ENCODE results near the gene PSMB10.
A peak's percentile ranks its signal among the peaks of the same experiment; 100 is the strongest.

Gene PSMB10

GRCh38 chr16:67940446-67941089 lies 3.9 kb upstream of the PSMB10 start:
- H3K27ac ChIP-seq = peak overlapping the region; percentile 31; the same call in 1 of the 2 replicates
- TF ChIP-seq ZFX (IDR thresholded peaks at IDR 0.05; ENCODE audit: borderline replicate concordance) (no peak), CTCF (IDR thresholded peaks at IDR 0.05) (no peak)

- TF ChIP-seq CTCF (IDR thresholded peaks at IDR 0.05) = no peak
- no peak for TF ChIP-seq ZFX (IDR thresholded peaks at IDR 0.05; ENCODE audit: borderline replicate concordance)
- H3K27ac ChIP-seq = peak overlapping the region; percentile 39; the same call in 1 of the 2 replicates
Measured at GRCh38 chr16:67939507-67940445, 3.1 kb upstream of the PSMB10 start.

DNA sequence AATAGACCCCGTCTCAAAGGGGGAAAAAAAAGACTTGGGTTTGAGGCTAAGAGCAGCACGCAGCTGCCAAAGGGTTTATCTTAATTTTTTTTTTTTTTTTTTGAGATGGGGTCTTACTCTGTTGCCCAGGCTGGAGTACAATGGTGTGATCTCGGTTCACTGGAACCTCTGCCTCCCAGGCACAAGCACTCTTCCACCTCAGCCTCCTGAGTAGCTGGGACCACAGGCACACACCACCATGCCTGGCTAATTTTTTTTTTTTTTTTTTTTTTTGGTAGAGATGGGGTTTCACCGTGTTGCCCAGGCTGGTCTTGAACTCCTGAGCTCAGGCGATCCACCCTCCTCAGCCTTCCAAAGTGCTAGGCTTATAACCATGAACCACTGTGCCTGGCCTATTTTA lies 1.1 kb upstream of the PSMB10 start:
- H3K27ac ChIP-seq = peak overlapping the region; percentile 81

DNA sequence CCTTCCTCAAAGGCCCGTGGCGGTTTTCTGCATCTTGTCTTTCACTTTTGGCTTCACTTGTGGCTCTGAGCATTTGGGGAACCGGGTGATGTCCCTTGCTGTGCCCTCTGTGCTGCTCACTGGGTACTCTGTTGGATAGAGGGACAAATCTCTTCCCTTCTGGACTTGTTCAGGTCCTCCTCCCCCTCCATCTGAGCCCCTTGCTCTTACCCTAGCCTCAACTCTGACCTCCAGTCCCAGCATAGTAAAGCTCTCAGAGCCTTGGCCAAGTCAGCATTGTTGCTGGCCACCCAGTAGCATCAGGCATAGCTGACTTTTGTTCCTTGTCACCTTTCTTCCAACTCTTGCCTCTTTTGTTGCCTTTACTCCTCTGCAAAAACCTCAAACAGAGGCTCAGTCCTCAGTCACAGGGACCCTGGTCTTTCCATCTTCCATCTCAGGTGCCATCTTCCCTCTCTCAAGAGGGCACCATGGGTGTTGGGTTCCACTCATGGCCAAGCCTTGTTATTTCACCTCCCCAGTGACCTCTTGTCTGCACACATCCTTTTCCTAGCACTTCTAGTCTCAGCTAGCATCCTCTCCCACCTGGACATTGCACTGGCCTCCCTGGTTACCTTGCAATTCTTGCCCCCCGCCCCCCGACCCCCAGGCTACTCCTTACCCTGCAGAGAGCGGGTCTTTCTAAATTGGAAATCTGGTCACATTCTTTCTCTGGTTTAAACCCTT lies 393 bp upstream of the PSMB10 start:
- TF ChIP-seq CTCF (IDR thresholded peaks at IDR 0.05) = no peak
- H3K27ac ChIP-seq = peak overlapping the region; percentile 81

GRCh38 chr16:67935402-67936123 lies 1.1 kb downstream of the PSMB10 start:
- H3K27ac ChIP-seq = peak overlapping the region; percentile 81
- TF ChIP-seq CTCF (IDR thresholded peaks at IDR 0.05) = no peak
- TF ChIP-seq ZFX (IDR thresholded peaks at IDR 0.05; ENCODE audit: borderline replicate concordance) = no peak

- TF ChIP-seq ZFX (IDR thresholded peaks at IDR 0.05; ENCODE audit: borderline replicate concordance) (no peak), CTCF (IDR thresholded peaks at IDR 0.05) (no peak)
- H3K27ac ChIP-seq = peak overlapping the region; percentile 81
Measured at GRCh38 chr16:67935101-67935401, 1.6 kb downstream of the PSMB10 start.
